Keratinocyte (primary cell): ENCODE measurements around the gene KRT24. TPM values are rescaled to one million over a fixed set of nuclear protein-coding genes. Genes with fewer than 3 reads are reported as not detected.

Experiments
- DNase-seq: peaks from one replicate; pipeline ENCODE4 v3.0.0-alpha.2; 2011; ENCODE audit warnings: low read depth, missing footprints, low spot score
- FAIRE-seq: peaks from 2 replicates; lab custom pipeline; 2011; peaks lifted over from hg19 to GRCh38; lab: Jason Lieb, UNC
- H2AFZ ChIP-seq: 2 replicates; pipeline ENCODE4 v1.6.0; 2012; ENCODE audit warnings: low read length, control low read depth, inconsistent platforms; ENCODE audit not compliant: control insufficient read depth
- H3K27ac ChIP-seq: 2 replicates; pipeline ENCODE4 v1.5.1; 2011; ENCODE audit warnings: low read length; ENCODE audit not compliant: control insufficient read depth, insufficient read depth
- H3K27me3 ChIP-seq: 3 replicates; pipeline ENCODE4 v1.6.0; 2011; ENCODE audit warnings: low read length; ENCODE audit not compliant: control insufficient read depth, insufficient read depth; ENCODE audit errors: extremely low read depth
- H3K36me3 ChIP-seq, 2 experiments: 2 replicates in 1 of 2; 3 replicates in 1 of 2; pipeline ENCODE4 v1.5.1; 2011; ENCODE audit warnings: low read length in 2 of 2, mild to moderate bottlenecking in 1 of 2; ENCODE audit not compliant: control insufficient read depth in 2 of 2, insufficient read depth in 2 of 2; ENCODE audit errors: extremely low read depth in 1 of 2
- H3K4me1 ChIP-seq: 3 replicates; pipeline ENCODE4 v1.5.1; 2011; ENCODE audit warnings: low read length; ENCODE audit not compliant: control insufficient read depth, insufficient read depth; ENCODE audit errors: extremely low read depth
- H3K4me2 ChIP-seq: 3 replicates; pipeline ENCODE4 v1.6.0; 2011; ENCODE audit warnings: low read depth, low read length; ENCODE audit not compliant: control insufficient read depth, insufficient read depth; ENCODE audit errors: extremely low read depth
- H3K4me3 ChIP-seq, 3 experiments: fragments of 200-600 bp in 1 of 3; sonication (generic) in 1 of 3; 2 replicates in 2 of 3; 3 replicates in 1 of 3; pipeline ENCODE4 v1.5.1; 2011 to 2016; ENCODE audit warnings: low read length in 3 of 3, mild to moderate bottlenecking in 3 of 3, control low read depth in 2 of 3, inconsistent platforms in 1 of 3, low read depth in 1 of 3, mixed read lengths in 1 of 3, mixed run types in 1 of 3, moderate library complexity in 1 of 3; ENCODE audit not compliant: control insufficient read depth in 2 of 3, insufficient read depth in 2 of 3; ENCODE audit errors: extremely low read depth in 1 of 3
- H3K79me2 ChIP-seq: 2 replicates; pipeline ENCODE4 v1.6.0; 2012; ENCODE audit warnings: low read length; ENCODE audit not compliant: control insufficient read depth, insufficient read depth
- H3K9ac ChIP-seq: 3 replicates; pipeline ENCODE4 v1.6.0; 2011; ENCODE audit warnings: low read length; ENCODE audit not compliant: control insufficient read depth, insufficient read depth; ENCODE audit errors: extremely low read depth
- H3K9me1 ChIP-seq: 3 replicates; pipeline ENCODE4 v1.6.0; 2011; ENCODE audit warnings: low read length; ENCODE audit not compliant: control insufficient read depth, insufficient read depth; ENCODE audit errors: extremely low read depth
- H3K9me3 ChIP-seq: 2 replicates; pipeline ENCODE4 v1.5.1; 2012; ENCODE audit warnings: low read depth, low read length; ENCODE audit not compliant: control insufficient read depth
- H4K20me1 ChIP-seq: 3 replicates; pipeline ENCODE4 v1.6.0; 2011; ENCODE audit warnings: low read length; ENCODE audit not compliant: control insufficient read depth, insufficient read depth; ENCODE audit errors: extremely low read depth
- EZH2 ChIP-seq: IDR thresholded peaks from one replicate; pipeline ENCODE4 v1.6.1; 2012; ENCODE audit warnings: inconsistent platforms, mild to moderate bottlenecking, low read length, moderate library complexity
- dilution Hi-C: fragments of 300-500 bp; cut with MboI; formaldehyde crosslinking; loops from one replicate; pipeline ENCODE4 v1.7.0; 2020; ENCODE audit warnings: low sequenced_read_pairs; ENCODE audit not compliant: extremely low pct_ligation_motif_present
- polyA minus RNA-seq, 3 experiments: library from RNA; depleted of rRNA, polyadenylated mRNA; stranded (reverse); fragments of >200 nt; gene quantifications; 1 replicate in 1 of 3; 2 replicates in 1 of 3; 3 replicates in 1 of 3; pipeline ENCODE4 v1.2.3, GENCODE V29; 2011
- polyA plus RNA-seq, 5 experiments: library from polyadenylated mRNA; depleted of rRNA in 3 of 5; stranded (reverse) in 3 of 5; stranded (forward) in 1 of 5; unstranded in 1 of 5; fragments of >200 nt; gene quantifications; 1 replicate in 1 of 5; 2 replicates in 3 of 5; 3 replicates in 1 of 5; pipeline versions ENCODE4 v1.2.1 to v1.2.3, GENCODE V29; 2011 to 2012; ENCODE audit warnings: missing spikeins in 2 of 5, low read depth in 1 of 5, low replicate concordance in 1 of 5
- TF ChIP-seq, protein P1 (sequence below), 3 experiments: IDR thresholded peaks in 1 of 3; conservative IDR thresholded peaks in 1 of 3; optimal IDR thresholded peaks in 1 of 3; 2 replicates in 2 of 3; 3 replicates in 1 of 3; pipeline versions ENCODE3 to v1.5.1; 2011; ENCODE audit warnings: low read length in 3 of 3, mild to moderate bottlenecking in 3 of 3, moderate library complexity in 2 of 3, control low read depth in 1 of 3, inconsistent platforms in 1 of 3; ENCODE audit not compliant: insufficient read depth in 2 of 3; ENCODE audit errors: extremely low read depth in 1 of 3

Gene KRT24
- polyA plus RNA-seq = 1.0 to 1.8 TPM (median 1.3 TPM) in 3 replicates
- 13.5 TPM for polyA plus RNA-seq (2011; ENCODE audit: low read depth)
- 1.3 and 1.7 TPM in 2 replicates for polyA plus RNA-seq (2011; cell fraction: cytosol; rRNA removed)
- polyA plus RNA-seq (2011; cell fraction: nucleus; rRNA removed) = 1.4 and 1.7 TPM in 2 replicates
- polyA plus RNA-seq (2012; ENCODE audit: low replicate concordance) = 2.0 and 7.7 TPM in 2 replicates
- polyA minus RNA-seq = 0.26 to 0.49 TPM in 2 of 3 replicates, not detected in the other
- polyA minus RNA-seq (2011; cell fraction: cytosol; rRNA and poly(A)+ RNA removed) = not detected
- 0.42 and 0.93 TPM in 2 replicates for polyA minus RNA-seq (2011; cell fraction: nucleus; rRNA and poly(A)+ RNA removed)

DNA sequence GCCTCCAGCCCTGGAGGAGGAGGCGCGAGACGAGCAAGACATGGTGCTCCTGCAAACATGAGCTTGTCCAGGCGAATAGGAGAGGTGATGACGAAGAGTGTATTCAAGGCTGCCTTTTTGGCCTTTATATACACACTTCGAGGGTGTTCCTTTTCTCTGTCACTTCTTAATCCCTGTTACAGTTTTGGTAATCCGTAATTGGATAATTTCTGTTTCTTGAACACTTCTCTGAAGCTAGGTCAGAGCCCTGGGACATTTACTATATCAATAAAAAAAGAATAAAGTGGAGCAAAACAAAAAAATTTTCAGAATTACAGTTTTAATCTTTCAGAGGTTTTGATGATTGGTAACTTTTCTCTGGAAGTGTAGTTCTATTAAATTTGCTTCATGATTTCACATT is at the start of gene KRT24:
TSS of gene KRT24 (minus strand) at position 101 of the 400 bp plus-strand sequence. CDS start at position 42, 59 bp downstream.
- Histone ChIP-seq H3K4me3 (no peak within 1 kb of the TSS), H3K4me1 (peaks cover 7% of the 10 kb centered on the region), H3K79me2 (no peaks in the 10 kb centered on the region), H4K20me1 (no peaks in the 10 kb centered on the region), H3K27ac (no peak within 1 kb of the TSS), H3K4me2 (no peak within 1 kb of the TSS), H2AFZ (peak within 1 kb of the TSS; percentile 14), H3K27me3 (no peaks in the 10 kb centered on the region), H3K9me1 (no peaks in the 10 kb centered on the region), H3K9ac (no peak within 1 kb of the TSS), H3K36me3 (no peaks in the 10 kb centered on the region), H3K9me3 (no peaks in the 10 kb centered on the region)
- peak; percentile 63 for FAIRE-seq
- no peak for DNase-seq
- TF ChIP-seq EZH2 = no peak
- TF ChIP-seq, protein P1, sequence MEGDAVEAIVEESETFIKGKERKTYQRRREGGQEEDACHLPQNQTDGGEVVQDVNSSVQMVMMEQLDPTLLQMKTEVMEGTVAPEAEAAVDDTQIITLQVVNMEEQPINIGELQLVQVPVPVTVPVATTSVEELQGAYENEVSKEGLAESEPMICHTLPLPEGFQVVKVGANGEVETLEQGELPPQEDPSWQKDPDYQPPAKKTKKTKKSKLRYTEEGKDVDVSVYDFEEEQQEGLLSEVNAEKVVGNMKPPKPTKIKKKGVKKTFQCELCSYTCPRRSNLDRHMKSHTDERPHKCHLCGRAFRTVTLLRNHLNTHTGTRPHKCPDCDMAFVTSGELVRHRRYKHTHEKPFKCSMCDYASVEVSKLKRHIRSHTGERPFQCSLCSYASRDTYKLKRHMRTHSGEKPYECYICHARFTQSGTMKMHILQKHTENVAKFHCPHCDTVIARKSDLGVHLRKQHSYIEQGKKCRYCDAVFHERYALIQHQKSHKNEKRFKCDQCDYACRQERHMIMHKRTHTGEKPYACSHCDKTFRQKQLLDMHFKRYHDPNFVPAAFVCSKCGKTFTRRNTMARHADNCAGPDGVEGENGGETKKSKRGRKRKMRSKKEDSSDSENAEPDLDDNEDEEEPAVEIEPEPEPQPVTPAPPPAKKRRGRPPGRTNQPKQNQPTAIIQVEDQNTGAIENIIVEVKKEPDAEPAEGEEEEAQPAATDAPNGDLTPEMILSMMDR (optimal IDR thresholded peaks at IDR 0.05 in 1 of 3, IDR thresholded peaks at IDR 0.05 in 1 of 3, conservative IDR thresholded peaks at IDR 0.05 in 1 of 3; ENCODE audit: extremely low read depth in 1 of 3, insufficient read depth in 2 of 3, low read length in 3 of 3) = no peak
- dilution Hi-C loops = no loop called here

- dilution Hi-C loops = no loop called here
- Histone ChIP-seq H3K9ac (no peak overlapping the region), H2AFZ (no peak overlapping the region), H3K79me2 (no peaks in the 10 kb centered on the region), H3K4me1 (no peaks in the 10 kb centered on the region), H3K4me3 (no peak overlapping the region), H3K4me2 (no peak overlapping the region), H4K20me1 (no peaks in the 10 kb centered on the region), H3K27ac (no peak overlapping the region), H3K36me3 (no peaks in the 10 kb centered on the region), H3K9me3 (no peaks in the 10 kb centered on the region), H3K27me3 (no peaks in the 10 kb centered on the region), H3K9me1 (no peaks in the 10 kb centered on the region)
- TF ChIP-seq EZH2 = no peak
- TF ChIP-seq, protein P1 (optimal IDR thresholded peaks at IDR 0.05 in 1 of 3, IDR thresholded peaks at IDR 0.05 in 1 of 3, conservative IDR thresholded peaks at IDR 0.05 in 1 of 3; ENCODE audit: extremely low read depth in 1 of 3, insufficient read depth in 2 of 3, low read length in 3 of 3) = no peak
- DNase-seq (no peak), FAIRE-seq (no peak)
Observed at GRCh38 chr17:40751065-40751464, 47.5 kb upstream of the KRT24 start.
